Measurements from ENCODE around the gene HIKESHI. TPM values are rescaled to one million over a fixed set of nuclear protein-coding genes. Genes with fewer than 3 reads are reported as not detected.

Gene HIKESHI, protein sequence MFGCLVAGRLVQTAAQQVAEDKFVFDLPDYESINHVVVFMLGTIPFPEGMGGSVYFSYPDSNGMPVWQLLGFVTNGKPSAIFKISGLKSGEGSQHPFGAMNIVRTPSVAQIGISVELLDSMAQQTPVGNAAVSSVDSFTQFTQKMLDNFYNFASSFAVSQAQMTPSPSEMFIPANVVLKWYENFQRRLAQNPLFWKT
- total RNA-seq, result 55.9 and 58.5 TPM in 2 replicates

GRCh38 chr11:86302092-86302793, at the start of gene HIKESHI:
HIKESHI (plus strand) TSS chr11:86302240; CDS start chr11:86302449, 209 bp downstream.

GRCh38 chr11:86374586-86374985, 72.5 kb downstream of the HIKESHI start, which contains the start of gene CCDC81:
CCDC81 (plus strand) TSS chr11:86374887; CDS start chr11:86375164, 277 bp downstream.

Other genes starting within 250 kb of the HIKESHI start
- 209 and 215 TPM in 2 replicates for gene PICALM, start 233.2 kb upstream of the HIKESHI start, total RNA-seq
- 9.4 and 11.7 TPM in 2 replicates for gene EED, start 57.5 kb upstream of the HIKESHI start, total RNA-seq
- under 0.01 TPM in 1 of 2 replicates, not detected in the other for gene CCDC81, start 72.6 kb downstream of the HIKESHI start, total RNA-seq

Measured in cardiac atrium fibroblast (primary cell).